ENCODE data around the gene DHRS7B.
"Not testable (repeated sequence)": the region's sequence is repeated elsewhere in the genome, so short reads cannot be mapped to it uniquely, and the experiment has no call there.

DHRS7B gene

DNA sequence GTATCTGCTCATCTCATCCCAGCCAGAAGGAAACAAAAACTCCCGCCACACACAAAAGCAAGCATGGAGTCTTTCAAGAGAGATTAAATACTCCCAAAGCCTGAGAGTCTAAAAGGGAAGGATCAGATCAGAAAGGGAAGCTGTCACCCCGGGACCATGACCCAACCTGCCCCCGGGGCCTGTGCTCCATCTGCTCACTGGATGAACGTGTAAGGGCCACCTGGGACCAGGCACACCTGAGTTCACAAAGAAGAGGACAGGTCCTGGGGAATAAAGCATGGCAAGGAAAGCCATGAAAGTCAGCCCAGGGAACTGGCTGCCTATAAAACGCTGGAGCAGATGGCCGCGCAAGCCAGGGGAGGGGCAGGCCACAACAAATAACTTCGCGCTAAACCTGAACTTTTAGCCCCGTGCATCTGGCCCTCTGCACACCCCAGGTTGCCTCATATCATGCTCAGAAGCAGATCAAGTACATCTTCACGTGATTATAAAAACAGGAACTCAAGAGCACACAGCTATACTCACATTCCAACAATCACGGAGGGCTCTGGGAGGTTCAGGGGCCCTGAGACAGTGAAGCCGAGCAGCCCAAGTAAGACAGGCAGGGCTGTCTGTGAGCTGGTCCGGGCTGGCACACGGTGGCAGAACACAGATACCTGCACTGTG is 83.8 kb downstream of the DHRS7B start:
- no peak for DNase-seq (ENCODE audit: low read depth)

DNA sequence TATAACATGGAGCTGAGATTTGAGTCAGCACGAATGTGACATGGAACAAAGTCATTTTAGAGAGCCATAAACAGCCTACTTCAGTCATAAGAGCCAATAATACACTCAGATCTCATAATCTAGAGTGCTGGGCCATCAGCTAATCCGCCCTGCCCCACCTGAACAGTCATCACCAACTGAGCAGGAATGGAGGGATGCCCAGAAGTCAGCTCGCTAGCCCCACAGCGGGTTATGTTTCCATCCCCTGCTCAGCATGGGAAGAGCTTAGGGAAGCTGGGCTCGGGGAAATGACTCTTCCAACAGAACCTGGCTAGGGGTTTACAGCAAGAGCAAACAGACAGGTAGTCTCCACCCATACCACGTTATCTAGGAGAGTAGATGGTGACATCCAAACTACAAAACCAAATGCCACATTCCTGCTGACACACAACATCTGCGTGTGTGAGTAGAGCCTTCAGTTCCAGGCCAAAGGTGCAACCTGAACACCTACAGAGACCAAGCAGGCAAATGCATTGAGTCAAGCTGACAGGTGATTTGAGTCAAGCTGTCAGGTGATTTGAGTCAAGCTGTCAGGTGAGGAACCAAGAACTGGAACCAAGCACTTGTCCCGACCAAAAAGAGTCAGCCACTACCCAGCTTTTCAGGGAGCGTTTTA is 85.2 kb downstream of the DHRS7B start:
- DNase-seq (ENCODE audit: low read depth) = no peak

GRCh38 chr17:21212826-21213637 is 86.3 kb downstream of the DHRS7B start:
- DNase-seq (ENCODE audit: low read depth) = no peak

- DNase-seq (ENCODE audit: low read depth) = peak; percentile 5
These were observed 86.9 kb downstream of the DHRS7B start for GRCh38 chr17:21213638-21214014.

DNA sequence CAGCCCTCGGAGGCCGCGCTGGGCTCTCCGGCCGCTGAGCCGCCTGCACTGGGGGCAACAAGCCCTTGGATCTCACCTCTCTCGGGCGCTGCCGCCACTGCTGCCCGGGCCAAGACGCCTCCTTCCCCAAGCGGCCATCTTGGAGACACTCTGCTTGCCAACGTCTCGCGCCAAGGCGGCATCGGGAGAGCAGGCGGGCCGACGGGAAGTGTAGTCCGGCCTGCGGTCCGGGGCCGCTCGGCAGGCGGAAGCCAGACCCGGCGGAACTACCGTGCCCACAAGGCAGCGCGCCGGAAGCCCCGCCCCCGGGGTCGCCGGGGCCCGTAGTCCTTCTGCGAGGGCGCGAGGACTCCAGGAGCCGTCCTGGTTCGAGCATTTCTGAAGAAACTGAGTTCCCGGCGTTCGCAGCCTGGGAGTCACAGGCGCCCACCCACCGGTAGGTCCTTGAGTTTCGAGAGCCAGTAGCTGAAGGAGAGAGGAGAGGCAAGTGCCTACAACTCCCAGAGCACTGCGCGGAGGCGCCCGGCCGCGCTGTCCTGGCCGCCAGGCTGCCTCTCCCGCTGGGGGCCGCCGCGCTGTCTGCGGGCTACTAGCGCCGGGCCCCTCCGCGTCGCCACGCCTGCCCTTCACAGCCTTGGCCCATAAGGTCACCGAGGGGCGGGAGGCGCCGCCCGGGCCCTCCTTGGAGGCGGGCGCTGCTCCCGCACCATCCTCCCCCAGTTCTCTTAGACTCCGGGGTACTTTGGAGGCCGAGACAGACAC is 87.4 kb downstream of the DHRS7B start, which contains the start of gene TMEM11:
TSS of gene TMEM11 (minus strand) at position 147 of the 762 bp plus-strand sequence. CDS start at position 138, 9 bp downstream.
- DNase-seq (ENCODE audit: low read depth) = peak; percentile 94

- DNase-seq (ENCODE audit: low read depth) = no peak
These were observed 88.2 kb downstream of the DHRS7B start for GRCh38 chr17:21214777-21215541.

DNA sequence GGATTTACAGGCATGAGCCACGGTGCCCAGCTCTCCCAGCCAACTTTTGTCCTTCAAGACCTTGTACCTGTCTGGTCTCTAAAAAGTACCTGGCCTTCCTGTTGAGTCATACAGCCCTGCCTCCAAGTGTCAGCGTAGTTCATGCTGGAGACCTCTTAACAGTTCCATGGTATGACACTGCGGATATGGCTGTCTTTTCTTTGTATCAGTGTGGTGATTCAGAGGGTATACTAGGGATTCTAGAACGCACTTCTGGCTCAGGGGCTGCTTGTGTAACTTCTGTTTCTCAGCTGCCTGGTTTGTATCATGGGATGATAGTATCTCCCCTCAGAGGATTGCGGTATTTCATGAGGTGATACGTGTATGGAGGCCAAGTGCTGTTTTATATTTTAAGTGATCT is 89.2 kb downstream of the DHRS7B start:
- no peak for DNase-seq (ENCODE audit: low read depth)

GRCh38 chr17:21217346-21217745 is 90.6 kb downstream of the DHRS7B start:
- no peak for DNase-seq (ENCODE audit: low read depth)

GRCh38 chr17:21218101-21218500 is 91.3 kb downstream of the DHRS7B start:
- DNase-seq (ENCODE audit: low read depth) = no peak

GRCh38 chr17:21218831-21219380 is 92.1 kb downstream of the DHRS7B start:
- DNase-seq (ENCODE audit: low read depth) = no peak

DNA sequence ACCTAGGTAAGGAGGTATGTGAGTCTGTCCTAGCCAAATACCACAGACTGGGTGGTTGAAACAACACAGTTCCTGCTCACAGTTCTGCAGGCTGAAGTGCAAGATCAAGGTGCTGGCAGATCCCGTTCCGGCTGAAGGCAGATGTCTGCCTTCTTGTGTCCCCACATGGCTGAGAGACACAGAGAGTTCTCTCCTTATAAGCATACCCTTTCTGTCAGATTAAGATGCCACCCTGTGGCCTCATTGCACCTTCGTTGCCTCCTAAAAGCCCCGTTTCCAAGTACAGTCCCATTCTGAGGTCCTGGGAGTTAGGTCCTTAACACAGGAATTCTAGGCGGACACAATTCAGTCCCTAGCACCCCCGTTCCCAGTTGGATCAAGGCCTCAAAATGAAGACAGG is 96.3 kb downstream of the DHRS7B start:
- no peak for DNase-seq (ENCODE audit: low read depth)

DNA sequence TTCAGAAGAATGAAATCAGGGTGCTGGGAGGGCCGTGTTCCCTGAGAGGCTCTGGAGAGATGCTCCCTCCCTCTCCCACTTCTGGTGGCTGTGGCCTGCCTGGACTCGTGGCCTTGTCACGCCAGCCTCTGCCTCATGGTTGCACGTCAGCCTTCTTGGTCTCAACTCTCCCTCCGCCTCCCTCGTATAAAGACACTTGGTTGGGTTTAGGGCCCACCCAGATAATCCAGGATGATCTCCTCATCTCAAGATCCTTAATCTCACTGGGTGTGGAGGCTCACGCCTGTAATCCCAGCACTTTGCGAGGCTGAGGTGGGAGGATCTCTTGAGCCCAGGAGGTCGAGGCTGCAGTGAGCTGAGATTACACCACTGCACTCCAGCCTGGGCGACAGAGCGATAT is 100.5 kb downstream of the DHRS7B start:
- DNase-seq (ENCODE audit: low read depth) = not testable (repeated sequence)

- no peak for DNase-seq (ENCODE audit: low read depth)
These were observed 101.3 kb downstream of the DHRS7B start for GRCh38 chr17:21228111-21228510.

- DNase-seq (ENCODE audit: low read depth) = no peak
These were observed 102.1 kb downstream of the DHRS7B start for GRCh38 chr17:21228845-21229244.

GRCh38 chr17:21231533-21231932 is 104.8 kb downstream of the DHRS7B start:
- no peak for DNase-seq (ENCODE audit: low read depth)

DNA sequence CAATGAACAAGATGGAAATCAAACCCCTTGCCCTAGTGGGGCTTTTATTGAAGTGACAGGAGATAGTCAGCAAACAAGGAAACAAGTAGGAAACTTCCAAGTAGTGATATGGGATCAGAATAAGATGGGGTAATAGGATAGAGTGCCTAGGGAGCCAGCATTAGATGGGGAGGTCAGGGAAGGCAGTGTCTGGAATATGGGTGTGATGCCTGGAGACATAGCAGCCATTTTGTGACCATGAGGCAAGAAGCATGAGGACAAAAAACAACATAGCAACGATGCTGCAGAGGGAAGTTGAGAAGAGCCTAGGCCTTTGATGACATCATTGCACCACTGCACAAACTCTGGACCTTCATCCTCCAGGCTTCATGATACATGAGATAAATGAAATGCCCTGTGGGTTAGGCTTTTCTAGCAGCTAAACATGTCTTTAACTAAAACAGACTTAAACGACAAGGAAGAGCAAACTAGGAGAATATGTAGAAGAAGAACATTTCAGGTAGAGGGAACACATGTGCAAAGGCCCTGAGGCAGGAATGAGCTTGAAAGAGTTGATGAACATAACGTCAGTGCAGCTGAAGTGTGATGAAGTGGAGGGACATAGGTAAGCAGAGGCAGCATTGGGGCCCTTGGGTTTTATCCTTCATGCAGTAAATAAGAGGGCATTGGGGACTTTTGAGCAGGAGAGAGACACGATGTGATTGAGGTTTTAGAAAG is 105.4 kb downstream of the DHRS7B start:
- DNase-seq (ENCODE audit: low read depth) = no peak

GRCh38 chr17:21233581-21234347 is 107.0 kb downstream of the DHRS7B start:
- no peak for DNase-seq (ENCODE audit: low read depth)

DNA sequence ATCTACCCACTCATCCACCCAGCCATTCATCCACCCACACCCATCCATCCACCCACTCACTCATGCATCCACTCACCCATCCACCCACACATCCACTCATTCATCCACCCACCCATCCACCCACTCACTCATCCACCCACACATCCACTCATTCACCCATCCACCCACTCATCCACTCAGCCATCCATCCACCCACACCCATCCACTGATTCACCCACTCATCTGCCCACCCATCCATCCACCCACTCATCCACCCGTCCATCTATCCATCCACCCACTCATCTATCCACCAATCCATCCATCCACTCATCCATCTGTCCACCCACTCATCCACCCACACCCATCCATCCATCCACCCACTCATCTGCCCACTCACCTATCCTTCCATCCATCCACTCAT is 109.2 kb downstream of the DHRS7B start:
- DNase-seq (ENCODE audit: low read depth) = peak; percentile 13

DNA sequence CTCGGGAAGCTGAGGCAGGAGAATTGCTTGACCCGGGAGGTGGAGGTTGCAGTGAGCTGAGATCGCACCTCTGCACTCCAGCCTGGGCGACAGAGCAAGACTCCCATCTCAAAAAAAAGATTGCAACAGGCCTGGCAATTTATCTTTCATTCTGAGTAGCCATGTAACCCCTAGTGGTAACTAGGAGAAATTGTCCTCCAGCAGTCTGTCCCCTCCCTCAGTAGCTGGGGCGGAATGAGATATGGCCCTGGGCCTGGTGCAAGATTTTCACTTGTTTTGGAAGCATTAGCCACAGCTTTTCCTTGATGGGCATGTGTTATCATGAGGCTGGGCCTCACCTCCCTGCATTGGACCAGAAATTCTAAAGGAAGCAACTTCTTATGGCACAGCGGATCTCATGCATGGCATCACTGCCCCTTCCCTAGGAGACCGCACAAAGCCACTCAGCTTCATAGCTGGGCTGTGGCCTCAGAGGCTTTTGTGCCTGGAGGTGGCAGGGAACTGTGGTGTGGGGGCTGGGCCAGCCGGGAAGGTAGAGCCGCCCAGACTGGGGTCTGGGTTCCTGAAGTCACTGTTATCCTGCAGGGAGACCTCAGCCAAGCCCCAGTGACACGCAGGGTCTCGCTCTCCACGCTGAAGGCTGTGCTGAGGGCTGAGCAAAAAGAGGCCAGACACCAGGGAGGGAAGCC is 113.1 kb downstream of the DHRS7B start:
- no peak for DNase-seq (ENCODE audit: low read depth)

Data from stimulated activated CD4-positive, alpha-beta T cell treated with anti-CD3 and anti-CD28 coated beads, Interleukin-2, amount 100 ng/mL, for 4 hours (primary cell).